HEK293 (cell line): ENCODE data around the gene NUP43.

Source experiments
- BCL11A ChIP-seq: fragments of 450-650 bp; formaldehyde crosslinking; IDR thresholded peaks from 2 replicates; pipeline ENCODE4 v1.5.1; 2016; ENCODE audit warnings: low read depth, missing biosample characterization, missing genetic modification characterization
- CTCF ChIP-seq: fragments of 450-650 bp; formaldehyde crosslinking; IDR thresholded peaks from 2 replicates; pipeline ENCODE4 v1.5.1; 2016; ENCODE audit warnings: missing biosample characterization, missing genetic modification characterization
- SP7 ChIP-seq: fragments of 450-650 bp; formaldehyde crosslinking; IDR thresholded peaks from 2 replicates; pipeline ENCODE4 v1.5.1; 2016; ENCODE audit warnings: missing biosample characterization, missing genetic modification characterization
- ZBTB1 ChIP-seq: fragments of 450-650 bp; formaldehyde crosslinking; IDR thresholded peaks from 2 replicates; pipeline ENCODE4 v1.5.1; 2016; ENCODE audit warnings: missing biosample characterization, missing genetic modification characterization
- ZNF362 ChIP-seq: fragments of 450-650 bp; formaldehyde crosslinking; IDR thresholded peaks from 2 replicates; pipeline ENCODE4 v1.5.1; 2016; ENCODE audit warnings: missing biosample characterization, missing genetic modification characterization
- ZNF571 ChIP-seq: fragments of 450-650 bp; formaldehyde crosslinking; IDR thresholded peaks from 2 replicates; pipeline ENCODE4 v1.5.0; 2017; ENCODE audit warnings: missing biosample characterization, missing genetic modification characterization
- TF ChIP-seq, protein P1 (sequence below): fragments of 450-650 bp; formaldehyde crosslinking; IDR thresholded peaks from 2 replicates; pipeline ENCODE4 v1.5.1; 2016; ENCODE audit warnings: missing biosample characterization, missing genetic modification characterization

DNA sequence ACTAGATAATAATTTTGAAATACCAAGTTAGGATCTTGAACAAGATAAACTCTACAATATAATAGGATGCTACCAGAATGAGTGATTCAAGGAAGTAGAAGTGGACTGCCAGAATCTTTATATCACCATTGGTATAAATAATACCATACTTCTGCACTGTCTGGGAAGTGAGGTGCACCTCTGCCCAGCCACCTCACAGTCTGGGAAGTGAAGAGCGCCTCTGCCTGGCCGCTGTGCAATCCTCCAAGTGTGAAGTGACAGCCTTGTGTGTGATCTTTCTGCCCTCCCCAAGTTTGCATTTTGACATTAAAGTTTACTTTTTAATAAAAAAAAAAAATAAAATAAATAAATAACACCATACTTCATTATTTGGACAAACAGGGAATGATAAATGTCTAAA is 47.2 kb downstream of the NUP43 start:
- TF ChIP-seq ZBTB1 (tag by site-specific recombination): no peak
- TF ChIP-seq, protein P1, sequence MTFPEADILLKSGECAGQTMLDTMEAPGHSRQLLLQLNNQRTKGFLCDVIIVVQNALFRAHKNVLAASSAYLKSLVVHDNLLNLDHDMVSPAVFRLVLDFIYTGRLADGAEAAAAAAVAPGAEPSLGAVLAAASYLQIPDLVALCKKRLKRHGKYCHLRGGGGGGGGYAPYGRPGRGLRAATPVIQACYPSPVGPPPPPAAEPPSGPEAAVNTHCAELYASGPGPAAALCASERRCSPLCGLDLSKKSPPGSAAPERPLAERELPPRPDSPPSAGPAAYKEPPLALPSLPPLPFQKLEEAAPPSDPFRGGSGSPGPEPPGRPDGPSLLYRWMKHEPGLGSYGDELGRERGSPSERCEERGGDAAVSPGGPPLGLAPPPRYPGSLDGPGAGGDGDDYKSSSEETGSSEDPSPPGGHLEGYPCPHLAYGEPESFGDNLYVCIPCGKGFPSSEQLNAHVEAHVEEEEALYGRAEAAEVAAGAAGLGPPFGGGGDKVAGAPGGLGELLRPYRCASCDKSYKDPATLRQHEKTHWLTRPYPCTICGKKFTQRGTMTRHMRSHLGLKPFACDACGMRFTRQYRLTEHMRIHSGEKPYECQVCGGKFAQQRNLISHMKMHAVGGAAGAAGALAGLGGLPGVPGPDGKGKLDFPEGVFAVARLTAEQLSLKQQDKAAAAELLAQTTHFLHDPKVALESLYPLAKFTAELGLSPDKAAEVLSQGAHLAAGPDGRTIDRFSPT (tag by site-specific recombination): no peak
- no peak for TF ChIP-seq CTCF (tag by site-specific recombination)
- no peak for TF ChIP-seq BCL11A
- TF ChIP-seq ZNF571: no peak
- TF ChIP-seq ZNF362: no peak
- no peak for TF ChIP-seq SP7 (tag by site-specific recombination)
